Neural crest cell (in vitro differentiated cells): ENCODE results near the gene OSCP1. TPM values are rescaled to one million over a fixed set of nuclear protein-coding genes. Genes with fewer than 3 reads are reported as not detected.

ENCODE experiments used
- DNase-seq: peaks from one replicate; pipeline ENCODE4 v3.0.0; 2021; ENCODE audit warnings: low read depth, mixed read lengths, low spot score
- H3K27ac Mint-ChIP-seq: one replicate; pipeline ENCODE4 v1.8.0; 2021; ENCODE audit warnings: mild to moderate bottlenecking, mixed read lengths; ENCODE audit not compliant: unreplicated experiment
- H3K27me3 Mint-ChIP-seq: 2 replicates; pipeline ENCODE4 v1.8.0; 2021; ENCODE audit warnings: low read depth, mild to moderate bottlenecking, mixed read lengths
- H3K36me3 Mint-ChIP-seq: 2 replicates; pipeline ENCODE4 v1.8.0; 2021; ENCODE audit warnings: low read depth, mild to moderate bottlenecking, mixed read lengths
- H3K4me1 Mint-ChIP-seq: 2 replicates; pipeline ENCODE4 v1.8.0; 2021; ENCODE audit warnings: mixed read lengths
- H3K4me3 Mint-ChIP-seq: one replicate; pipeline ENCODE4 v1.8.0; 2021; ENCODE audit warnings: mild to moderate bottlenecking, mixed read lengths
- H3K9me3 Mint-ChIP-seq: 2 replicates; pipeline ENCODE4 v1.8.0; 2021; ENCODE audit warnings: mixed read lengths
- total RNA-seq: library from RNA; stranded (reverse); gene quantifications from 2 replicates; pipeline ENCODE4 v1.2.1, GENCODE V29; 2021
- TF ChIP-seq, protein P1 (sequence below): fragments of 200-600 bp; sonication (generic); conservative IDR thresholded peaks from 2 replicates; pipeline ENCODE4 v1.5.0; 2021; ENCODE audit warnings: antibody characterized with exemption, mild to moderate bottlenecking

The OSCP1 gene
- total RNA-seq, 1 donor from 2014 or later = 10.5 TPM

GRCh38 chr1:36417931-36418330 is 32.3 kb downstream of the OSCP1 start:
- no peaks in the 10 kb centered on the region for H3K27me3 Mint-ChIP-seq
- TF ChIP-seq, protein P1, sequence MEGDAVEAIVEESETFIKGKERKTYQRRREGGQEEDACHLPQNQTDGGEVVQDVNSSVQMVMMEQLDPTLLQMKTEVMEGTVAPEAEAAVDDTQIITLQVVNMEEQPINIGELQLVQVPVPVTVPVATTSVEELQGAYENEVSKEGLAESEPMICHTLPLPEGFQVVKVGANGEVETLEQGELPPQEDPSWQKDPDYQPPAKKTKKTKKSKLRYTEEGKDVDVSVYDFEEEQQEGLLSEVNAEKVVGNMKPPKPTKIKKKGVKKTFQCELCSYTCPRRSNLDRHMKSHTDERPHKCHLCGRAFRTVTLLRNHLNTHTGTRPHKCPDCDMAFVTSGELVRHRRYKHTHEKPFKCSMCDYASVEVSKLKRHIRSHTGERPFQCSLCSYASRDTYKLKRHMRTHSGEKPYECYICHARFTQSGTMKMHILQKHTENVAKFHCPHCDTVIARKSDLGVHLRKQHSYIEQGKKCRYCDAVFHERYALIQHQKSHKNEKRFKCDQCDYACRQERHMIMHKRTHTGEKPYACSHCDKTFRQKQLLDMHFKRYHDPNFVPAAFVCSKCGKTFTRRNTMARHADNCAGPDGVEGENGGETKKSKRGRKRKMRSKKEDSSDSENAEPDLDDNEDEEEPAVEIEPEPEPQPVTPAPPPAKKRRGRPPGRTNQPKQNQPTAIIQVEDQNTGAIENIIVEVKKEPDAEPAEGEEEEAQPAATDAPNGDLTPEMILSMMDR = no peak
- peaks cover 11% of the 10 kb centered on the region for H3K4me1 Mint-ChIP-seq
- no peak for DNase-seq
- H3K27ac Mint-ChIP-seq = no peak overlapping the region
- no peak overlapping the region for H3K4me3 Mint-ChIP-seq
- no peaks in the 10 kb centered on the region for H3K9me3 Mint-ChIP-seq
- peaks cover 7% of the 10 kb centered on the region for H3K36me3 Mint-ChIP-seq

GRCh38 chr1:36415661-36416326 is 34.5 kb downstream of the OSCP1 start:
- Mint-ChIP-seq H3K4me3 (no peak overlapping the region), H3K36me3 (peaks cover 11% of the 10 kb centered on the region), H3K9me3 (no peaks in the 10 kb centered on the region), H3K27me3 (no peaks in the 10 kb centered on the region), H3K27ac (peak overlapping the region; percentile 83), H3K4me1 (peaks cover 9% of the 10 kb centered on the region)
- TF ChIP-seq, protein P1 = no peak
- DNase-seq = no peak

DNA sequence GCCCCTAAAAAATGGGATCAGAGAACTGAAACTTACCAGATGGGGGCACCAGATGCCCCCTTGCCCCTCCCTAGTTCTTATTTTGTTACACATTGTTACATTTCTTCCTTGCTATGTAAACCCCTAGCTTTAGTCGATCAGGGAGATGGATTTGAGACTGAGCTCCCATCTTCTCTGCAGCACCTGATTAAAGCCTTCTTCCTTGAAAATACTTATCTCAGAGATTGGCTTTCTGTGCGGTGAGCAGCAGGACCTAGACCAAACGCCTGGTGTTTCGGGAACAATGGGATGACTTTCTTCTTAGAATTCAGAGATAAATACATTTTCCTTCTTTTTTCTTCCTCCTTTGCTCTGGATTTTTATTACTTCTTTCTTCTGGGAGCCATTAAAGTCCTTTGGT is 35.9 kb downstream of the OSCP1 start:
- H3K27me3 Mint-ChIP-seq = no peaks in the 10 kb centered on the region
- TF ChIP-seq, protein P1 = no peak
- H3K27ac Mint-ChIP-seq = no peak overlapping the region
- no peaks in the 10 kb centered on the region for H3K9me3 Mint-ChIP-seq
- no peak for DNase-seq
- peaks cover 14% of the 10 kb centered on the region for H3K36me3 Mint-ChIP-seq
- H3K4me3 Mint-ChIP-seq = no peak overlapping the region
- H3K4me1 Mint-ChIP-seq = peaks cover 4% of the 10 kb centered on the region

- Mint-ChIP-seq H3K27ac (peak overlapping the region; percentile 85), H3K4me3 (no peak overlapping the region), H3K9me3 (no peaks in the 10 kb centered on the region)
Observed at GRCh38 chr1:36411674-36412648, 38.3 kb downstream of the OSCP1 start.

DNA sequence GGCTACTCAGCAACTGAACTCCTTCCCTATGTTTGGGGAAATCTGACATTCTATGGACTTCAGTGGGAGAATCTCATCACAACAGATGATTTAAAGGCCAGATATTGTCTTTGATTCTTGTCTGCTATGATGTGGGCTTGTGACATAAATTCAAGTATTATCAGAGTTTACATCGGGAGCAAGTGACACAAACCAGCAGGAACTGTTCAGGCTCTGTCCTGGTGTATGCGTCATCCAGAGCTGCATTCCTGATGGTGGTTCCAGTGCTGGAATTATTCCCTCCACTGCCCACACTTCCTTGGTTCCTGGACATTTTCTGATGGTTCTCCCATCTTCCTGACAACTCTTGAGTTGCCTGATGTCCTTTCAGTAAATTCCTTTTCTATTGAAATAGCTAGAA is 41.8 kb downstream of the OSCP1 start:
- no peak overlapping the region for H3K4me3 Mint-ChIP-seq
- peaks cover 11% of the 10 kb centered on the region for H3K36me3 Mint-ChIP-seq
- no peak overlapping the region for H3K27ac Mint-ChIP-seq
- H3K4me1 Mint-ChIP-seq = peaks cover 4% of the 10 kb centered on the region
- H3K9me3 Mint-ChIP-seq = no peaks in the 10 kb centered on the region
- no peak for DNase-seq
- TF ChIP-seq, protein P1 = no peak
- no peaks in the 10 kb centered on the region for H3K27me3 Mint-ChIP-seq

More at GRCh38 chr1:36411674-36412648, 38.3 kb downstream of the OSCP1 start:
- TF ChIP-seq, protein P1 = no peak
- Mint-ChIP-seq H3K36me3 (peaks cover 14% of the 10 kb centered on the region), H3K4me1 (peaks cover 4% of the 10 kb centered on the region), H3K27me3 (no peaks in the 10 kb centered on the region)
- no peak for DNase-seq
